HCEC 1CT (cell line): ENCODE measurements around the gene BRD8.

Experiments used
- DNase-seq: peaks from one replicate; pipeline ENCODE4 v3.0.0-alpha.2; 2017

BRD8 gene

GRCh38 chr5:138096997-138097828 lies 81.2 kb downstream of the BRD8 start:
- no peak for DNase-seq

DNA sequence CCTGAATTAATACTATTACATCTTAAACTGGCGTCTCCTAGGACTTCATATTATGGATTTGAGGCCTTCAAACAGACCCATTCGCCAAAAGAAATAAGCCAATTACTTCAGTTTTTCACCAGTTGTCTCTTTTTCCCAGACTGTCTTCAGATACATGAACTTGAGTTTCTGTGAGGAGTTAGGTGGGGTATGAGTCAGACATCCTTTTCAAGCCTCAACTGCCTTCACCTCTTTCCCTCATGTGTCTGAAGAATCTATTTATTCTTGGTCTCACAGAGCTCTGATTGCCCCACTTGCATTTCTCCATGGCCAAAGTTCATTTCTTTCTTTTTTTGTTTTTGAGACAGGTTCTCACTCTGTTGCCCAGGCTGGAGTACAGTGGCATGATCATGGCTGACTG lies 82.1 kb downstream of the BRD8 start:
- DNase-seq = no peak

DNA sequence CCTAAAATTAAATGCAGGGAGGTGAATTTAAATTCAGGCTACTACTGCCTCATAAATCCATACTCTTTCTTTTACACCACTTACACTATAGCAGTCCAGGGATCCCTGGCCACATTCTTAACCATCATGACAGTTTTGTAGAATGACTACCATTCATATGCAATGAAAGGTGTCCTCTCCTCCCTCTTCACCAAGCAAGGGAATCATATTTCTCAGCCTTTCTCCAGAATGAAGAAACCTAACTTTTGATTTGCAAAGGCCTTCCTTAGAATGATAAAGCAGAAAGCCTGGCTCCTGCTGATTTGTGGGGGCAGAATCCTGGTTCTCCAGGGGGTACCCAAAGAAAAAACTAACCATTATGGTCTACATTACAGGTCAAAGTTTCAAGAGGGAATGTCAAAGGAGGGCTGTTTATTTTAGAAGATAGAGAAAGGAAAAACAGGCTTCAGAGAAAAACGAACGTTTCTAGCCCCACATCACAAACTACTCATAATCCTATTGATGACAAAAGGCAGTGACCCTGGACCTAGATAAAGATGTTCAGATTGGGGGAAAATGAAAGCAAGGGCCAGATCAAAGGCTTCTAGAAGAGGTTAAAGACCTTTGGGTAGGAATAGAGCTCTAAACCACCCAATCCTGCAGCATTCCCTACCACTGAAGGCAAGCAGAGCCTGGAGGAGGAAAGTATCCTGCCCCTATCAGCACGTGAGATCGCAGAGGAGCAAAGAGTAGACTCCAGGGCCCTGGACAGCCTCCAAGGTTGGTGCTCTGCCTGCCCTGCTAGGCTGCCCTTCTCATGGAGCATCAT lies 83.1 kb downstream of the BRD8 start:
- no peak for DNase-seq

GRCh38 chr5:138093036-138093435 lies 85.4 kb downstream of the BRD8 start:
- DNase-seq = no peak

- no peak for DNase-seq
Measured at GRCh38 chr5:138092301-138092700, 86.1 kb downstream of the BRD8 start.

DNA sequence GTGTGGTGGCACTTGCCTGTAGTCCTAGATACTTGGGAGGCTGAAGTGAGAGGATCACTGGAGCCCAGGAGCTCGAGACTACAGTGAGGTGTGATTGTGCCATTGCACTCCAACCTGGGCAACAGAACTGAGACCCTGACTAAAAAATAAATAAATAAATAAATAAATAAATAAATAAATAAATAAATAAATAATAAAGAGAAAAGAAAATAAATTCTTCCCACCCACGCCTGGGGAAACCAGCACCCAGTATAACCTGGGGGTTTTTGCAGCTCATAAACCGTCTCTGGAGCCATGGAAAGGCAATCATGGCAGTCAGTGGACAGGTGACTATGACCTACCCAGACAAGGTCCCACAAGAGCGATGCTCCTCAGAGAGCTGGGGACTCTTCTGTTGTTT lies 86.7 kb downstream of the BRD8 start:
- no peak for DNase-seq
